PC-9 (cell line): ENCODE data around the gene OSBPL2.

ENCODE experiments used
- CTCF ChIP-seq: fragments of 200-600 bp; sonication (generic); conservative IDR thresholded peaks from 2 replicates; pipeline ENCODE4 v1.6.1; 2017; ENCODE audit warnings: mixed run types, antibody characterized with exemption, mild to moderate bottlenecking, moderate library complexity
- EZH2 ChIP-seq: fragments of 200-600 bp; sonication (generic); IDR thresholded peaks from 2 replicates; pipeline ENCODE4 v1.8.0; 2017; ENCODE audit warnings: antibody characterized with exemption, low read depth

GRCh38 chr20:62231292-62231691 is 7.0 kb upstream of the OSBPL2 start:
- TF ChIP-seq CTCF (no peak), EZH2 (no peak)
